PC-3 (cell line): ENCODE data around the gene TRIM68. TPM values are rescaled to one million over a fixed set of nuclear protein-coding genes. Genes with fewer than 3 reads are reported as not detected.

Experiments used
- ATAC-seq: fragments of 200-7000 bp; cut with Tn5 transposase; 2 replicates; pipeline ENCODE4 v1.9.1; 2020; ENCODE audit warnings: mild to moderate bottlenecking, moderate library complexity
- BruUV-seq: library from RNA; stranded (reverse); fragments of 400-500 nt; replicated peaks from 2 replicates; lab custom pipeline; 2021; lab: Mats Ljungman, UMichigan
- CTCF ChIA-PET: fragments of 300-600 bp; sonication (Branson Sonifier 250); formaldehyde crosslinking; loops from one replicate; lab custom pipeline; 2022; ENCODE audit warnings: antibody characterized with exemption; lab: Charles Lee
- POLR2A ChIA-PET: fragments of 300-600 bp; sonication (Branson Sonifier 250); formaldehyde crosslinking; loops from one replicate; lab custom pipeline; 2022; ENCODE audit warnings: antibody characterized with exemption; ENCODE audit not compliant: unreplicated experiment; lab: Charles Lee
- DNase-seq: peaks from one replicate; pipeline ENCODE4 v3.0.0-alpha.2; 2015
- H2AFZ ChIP-seq: fragments of 300-600 bp; sonication (generic); 2 replicates; pipeline ENCODE4 v1.6.0; 2016; ENCODE audit warnings: antibody characterized with exemption, low read length
- H3F3A ChIP-seq: fragments of 300-600 bp; sonication (generic); one replicate; pipeline ENCODE4 v1.6.0; 2017; ENCODE audit warnings: antibody characterized with exemption, low read length, control low read depth, mild to moderate bottlenecking; ENCODE audit not compliant: unreplicated experiment
- H3K27ac ChIP-seq: fragments of 300-600 bp; sonication (generic); 2 replicates; pipeline ENCODE4 v1.5.1; 2016; ENCODE audit warnings: mild to moderate bottlenecking, low read length
- H3K27me3 ChIP-seq: fragments of 300-600 bp; sonication (generic); 2 replicates; pipeline ENCODE4 v1.6.1; 2016; ENCODE audit warnings: low read length, mixed read lengths
- H3K36me3 ChIP-seq: fragments of 300-600 bp; sonication (generic); 2 replicates; pipeline ENCODE4 v1.6.1; 2016; ENCODE audit warnings: low read depth, mixed run types, low read length, mixed read lengths
- H3K4me1 ChIP-seq: fragments of 300-600 bp; sonication (generic); 2 replicates; pipeline ENCODE4 v1.5.1; 2016; ENCODE audit warnings: low read length; ENCODE audit not compliant: insufficient read depth
- H3K4me2 ChIP-seq: fragments of 300-600 bp; sonication (generic); 2 replicates; pipeline ENCODE4 v1.6.0; 2016; ENCODE audit warnings: low read length
- H3K4me3 ChIP-seq: fragments of 300-600 bp; sonication (generic); 2 replicates; pipeline ENCODE4 v1.5.1; 2016; ENCODE audit warnings: mild to moderate bottlenecking, low read length, mixed read lengths
- H3K79me2 ChIP-seq: fragments of 300-600 bp; sonication (generic); 2 replicates; pipeline ENCODE4 v1.6.1; 2017; ENCODE audit warnings: low read length, mixed read lengths
- H3K9ac ChIP-seq: fragments of 300-600 bp; sonication (generic); 2 replicates; pipeline ENCODE4 v1.6.0; 2016; ENCODE audit warnings: mild to moderate bottlenecking, low read length
- H3K9me2 ChIP-seq: fragments of 300-600 bp; sonication (generic); replicated peaks from 2 replicates; pipeline ENCODE4 v1.6.1; 2016; ENCODE audit warnings: mixed run types, low read length, mixed read lengths
- H3K9me3 ChIP-seq: fragments of 300-600 bp; sonication (generic); 2 replicates; pipeline ENCODE4 v1.6.1; 2016; ENCODE audit warnings: low read length, mixed read lengths
- H4K20me1 ChIP-seq: fragments of 300-600 bp; sonication (generic); 2 replicates; pipeline ENCODE4 v1.6.1; 2016; ENCODE audit warnings: low read length, mixed read lengths
- CTCF ChIP-seq: fragments of 300-600 bp; sonication (generic); conservative IDR thresholded peaks from 2 replicates; pipeline ENCODE4 v1.5.1; 2017; ENCODE audit warnings: antibody characterized with exemption, low read depth, mild to moderate bottlenecking, low read length
- EZH2 ChIP-seq: fragments of 300-600 bp; sonication (generic); IDR thresholded peaks from one replicate; pipeline ENCODE4 v1.6.1; 2017; ENCODE audit warnings: antibody characterized with exemption, mild to moderate bottlenecking, low read length; ENCODE audit not compliant: unreplicated experiment
- EZH2phosphoT487 ChIP-seq: fragments of 300-600 bp; sonication (generic); IDR thresholded peaks from 2 replicates; pipeline ENCODE4 v1.6.1; 2018; ENCODE audit warnings: mild to moderate bottlenecking, antibody characterized with exemption, low read length, borderline replicate concordance
- intact Hi-C: fragments of 100-400 bp; cut with micrococcal nuclease; formaldehyde crosslinking; loops from 2 replicates; pipeline ENCODE4 v1.9.0; 2023
- total RNA-seq: library from RNA; depleted of rRNA; stranded (reverse); fragments of >200 nt; gene quantifications from 2 replicates; pipeline ENCODE4 v1.2.3, GENCODE V29; 2014

The TRIM68 gene
- total RNA-seq, 1 experiment from 2014 or later = 6.1 TPM

GRCh38 chr11:4578624-4579023, 29.4 kb downstream of the TRIM68 start:
- Histone ChIP-seq H3K27me3 (peaks cover 67% of the 10 kb centered on the region), H2AFZ (no peak overlapping the region), H3K4me3 (no peak overlapping the region), H3K4me1 (no peaks in the 10 kb centered on the region), H3K4me2 (no peak overlapping the region), H3K9me3 (no peaks in the 10 kb centered on the region), H3F3A (no peaks in the 10 kb centered on the region), H3K36me3 (no peaks in the 10 kb centered on the region), H3K9ac (no peak overlapping the region), H3K9me2 (no peaks in the 10 kb centered on the region), H3K79me2 (no peaks in the 10 kb centered on the region), H4K20me1 (no peaks in the 10 kb centered on the region), H3K27ac (no peak overlapping the region)
- DNase-seq = no peak
- TF ChIP-seq EZH2 (no peak), CTCF (no peak), EZH2phosphoT487 (no peak)
- ChIA-PET POLR2A (no interaction called here), CTCF (no interaction called here)
- intact Hi-C loops = no loop called here
- BruUV-seq = no TSS peak
- no peak for ATAC-seq

- CTCF ChIA-PET = no interaction called here
Observed at GRCh38 chr11:4577761-4578160, 30.3 kb downstream of the TRIM68 start.

More at GRCh38 chr11:4577761-4578160, 30.3 kb downstream of the TRIM68 start:
- Histone ChIP-seq H3K4me2 (no peak overlapping the region), H3K9me2 (no peaks in the 10 kb centered on the region), H3K79me2 (no peaks in the 10 kb centered on the region), H3K9me3 (no peaks in the 10 kb centered on the region), H2AFZ (no peak overlapping the region), H3K9ac (no peak overlapping the region), H3K27ac (no peak overlapping the region), H3K4me1 (no peaks in the 10 kb centered on the region), H3K4me3 (no peak overlapping the region), H3K27me3 (peaks cover 58% of the 10 kb centered on the region), H3K36me3 (no peaks in the 10 kb centered on the region), H4K20me1 (no peaks in the 10 kb centered on the region), H3F3A (no peaks in the 10 kb centered on the region)
- TF ChIP-seq EZH2phosphoT487 (no peak), CTCF (no peak), EZH2 (no peak)
- DNase-seq = no peak
- intact Hi-C loops = no loop called here
- no TSS peak for BruUV-seq
- no peak for ATAC-seq
- POLR2A ChIA-PET = no interaction called here
